Activated T-cell treated with anti-CD3 and anti-CD28 coated beads, Interleukin-2, amount 50 U/mL, for 72 hours (primary cell): ENCODE measurements around the gene CLDN6. TPM values are rescaled to one million over a fixed set of nuclear protein-coding genes. Genes with fewer than 3 reads are reported as not detected.
"Not testable (repeated sequence)": the region's sequence is repeated elsewhere in the genome, so short reads cannot be mapped to it uniquely, and the experiment has no call there.

ENCODE experiments used
- ATAC-seq, 2 donors: fragments of 150-1000 bp; cut with Tn5 transposase; replicated peaks in 1 of 2; 2 replicates each; pipeline ENCODE4 v1.10.0; 2021; ENCODE audit warnings: moderate library complexity in 2 of 2, mild to moderate bottlenecking in 1 of 2
- DNase-seq, 2 donors: peaks; one replicate each; pipeline ENCODE4 v3.0.0; 2021 to 2022; ENCODE audit warnings: mixed read lengths in 1 of 2
- H3K27ac Mint-ChIP-seq: one replicate; pipeline ENCODE4 v1.8.0; 2022; ENCODE audit warnings: mild to moderate bottlenecking, moderate library complexity, mixed read lengths
- H3K27me3 Mint-ChIP-seq: one replicate; pipeline ENCODE4 v1.8.0; 2022; ENCODE audit warnings: low read depth, mixed read lengths
- H3K36me3 Mint-ChIP-seq, 2 donors: one replicate each; pipeline ENCODE4 v1.8.0; 2022; ENCODE audit warnings: mixed read lengths in 2 of 2, mild to moderate bottlenecking in 1 of 2; ENCODE audit not compliant: insufficient read depth in 2 of 2
- H3K4me1 Mint-ChIP-seq: one replicate; pipeline ENCODE4 v1.8.0; 2022; ENCODE audit warnings: low read depth, mixed read lengths
- H3K4me3 Mint-ChIP-seq, 2 donors: one replicate each; pipeline ENCODE4 v1.8.0; 2022; ENCODE audit warnings: mild to moderate bottlenecking in 2 of 2, mixed read lengths in 2 of 2, moderate library complexity in 2 of 2
- H3K9me3 Mint-ChIP-seq, 2 donors: one replicate each; pipeline ENCODE4 v1.8.0; 2022; ENCODE audit warnings: mixed read lengths in 2 of 2
- total RNA-seq, 2 donors: library from RNA; stranded (reverse); gene quantifications; one replicate each; pipeline ENCODE4 v1.2.3, GENCODE V29; 2022

Gene CLDN6
- total RNA-seq, 2 donors from 2014 or later: not detected

DNA sequence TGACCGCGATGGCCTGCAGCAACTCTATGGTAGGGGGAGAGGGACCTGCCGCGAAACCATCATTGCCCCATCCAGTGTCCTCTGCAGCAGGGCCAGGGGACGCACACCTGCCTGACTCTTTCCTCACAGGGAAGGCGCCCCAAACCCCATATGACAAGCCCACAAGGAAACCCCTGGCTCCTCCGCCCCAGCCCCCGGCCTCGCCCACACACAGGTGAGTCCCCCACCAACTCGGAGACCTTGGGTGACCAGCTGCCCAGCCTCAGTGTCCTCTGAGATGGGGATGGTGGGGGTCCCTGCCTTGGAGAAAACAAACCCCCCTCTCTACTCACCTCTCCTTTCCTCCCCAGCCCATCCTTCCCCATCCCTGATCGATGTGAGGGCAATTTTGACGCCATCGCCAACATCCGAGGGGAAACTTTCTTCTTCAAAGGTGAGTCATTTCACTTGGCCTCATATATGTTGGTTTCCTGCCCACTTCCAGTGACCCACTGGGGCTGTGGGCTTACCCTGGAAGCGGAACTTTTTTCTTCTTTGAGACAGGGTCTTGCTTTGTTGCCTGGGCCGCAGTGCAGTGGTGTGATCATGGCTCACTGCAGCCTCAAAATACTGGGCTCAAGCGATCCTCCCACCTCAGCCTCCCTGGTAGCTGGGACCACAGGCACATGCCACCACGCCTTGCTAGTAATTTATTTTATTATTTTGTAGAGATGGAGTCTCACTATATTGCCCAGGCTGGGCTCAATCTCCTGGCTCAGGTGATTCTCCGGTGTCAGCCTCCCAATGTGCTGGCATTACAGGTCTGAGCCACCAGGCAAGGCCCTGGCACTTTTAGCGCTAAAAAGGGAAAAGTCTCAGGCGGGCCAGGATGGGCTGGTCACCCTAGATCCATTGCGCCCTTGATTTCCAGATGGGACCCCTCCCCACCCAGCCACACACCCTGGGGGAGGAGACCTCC, 39.5 kb upstream of the CLDN6 start:
- Mint-ChIP-seq H3K36me3 (peaks cover 7 to 10% of the 10 kb centered on the region in 2 donors), H3K4me1 (peaks cover 70% of the 10 kb centered on the region), H3K27ac (peak overlapping the region; percentile 43), H3K9me3 (no peaks in the 10 kb centered on the region), H3K4me3 (peak overlapping the region; percentile 91 to 97), H3K27me3 (no peaks in the 10 kb centered on the region)
- no peak for DNase-seq
- ATAC-seq: no peak

DNA sequence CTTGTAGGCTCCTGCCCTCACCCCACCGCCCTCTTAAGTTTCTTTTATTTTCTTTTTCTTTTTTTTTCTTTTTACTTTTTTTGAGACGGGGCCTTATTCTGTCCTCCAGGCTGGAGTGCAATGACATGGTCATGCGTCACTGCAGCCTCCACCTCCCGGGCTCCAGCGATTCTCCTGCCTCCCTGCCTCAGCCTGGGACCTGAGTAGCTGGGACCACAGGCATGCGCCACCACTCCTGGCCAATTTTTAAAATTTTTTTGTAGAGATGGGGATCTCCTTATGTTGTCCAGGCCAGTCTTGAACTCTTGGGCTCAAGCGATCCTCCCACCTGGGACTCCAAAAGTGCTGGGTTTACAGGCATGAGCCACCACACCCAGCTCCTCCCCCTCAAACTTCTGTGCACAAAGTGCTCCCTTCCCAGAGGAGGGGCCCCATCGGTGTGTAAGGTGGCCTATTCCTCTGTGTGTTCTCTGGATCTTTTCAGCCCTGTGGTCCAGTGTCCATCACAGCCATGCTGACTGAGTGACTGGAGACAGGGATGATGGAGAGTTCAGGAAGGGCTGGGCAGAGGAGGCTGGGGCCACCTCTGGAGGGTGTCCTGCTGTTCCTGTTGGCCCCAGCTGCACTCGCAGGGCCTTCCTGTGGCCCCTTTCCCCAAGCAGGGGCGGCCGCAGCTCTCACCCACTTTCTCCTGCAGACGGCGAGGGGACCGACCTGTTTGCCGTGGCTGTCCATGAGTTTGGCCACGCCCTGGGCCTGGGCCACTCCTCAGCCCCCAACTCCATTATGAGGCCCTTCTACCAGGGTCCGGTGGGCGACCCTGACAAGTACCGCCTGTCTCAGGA, 38.6 kb upstream of the CLDN6 start:
- peaks cover 70% of the 10 kb centered on the region for H3K4me1 Mint-ChIP-seq
- no peak for DNase-seq
- no peak for ATAC-seq
- H3K4me3 Mint-ChIP-seq: peak overlapping the region; percentile 91 to 97
- H3K27me3 Mint-ChIP-seq: no peaks in the 10 kb centered on the region
- H3K27ac Mint-ChIP-seq: peak overlapping the region; percentile 63
- peaks cover 7 to 12% of the 10 kb centered on the region in 2 donors for H3K36me3 Mint-ChIP-seq
- no peaks in the 10 kb centered on the region for H3K9me3 Mint-ChIP-seq

DNA sequence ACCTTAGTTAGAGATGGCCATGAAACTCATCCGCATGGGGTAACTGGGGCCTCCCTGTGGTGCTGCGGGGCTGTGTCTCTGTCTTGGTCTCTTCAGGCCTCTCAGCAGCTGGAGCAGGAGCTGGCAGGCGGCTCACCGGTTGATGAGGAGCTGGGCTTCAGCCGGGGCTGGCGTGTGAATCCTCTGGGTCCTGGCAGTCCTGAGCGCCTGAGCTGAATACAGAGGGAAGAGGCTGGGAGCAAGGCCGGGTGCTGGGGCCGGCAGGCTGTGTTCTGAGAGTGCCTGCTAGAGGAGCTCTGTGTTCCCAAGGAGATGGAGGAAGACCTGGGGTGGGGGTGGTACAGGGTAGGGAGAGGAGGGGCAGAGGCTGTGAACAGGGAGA, 37.7 kb upstream of the CLDN6 start:
- Mint-ChIP-seq H3K4me3 (peak overlapping the region; percentile 52 to 53), H3K36me3 (peaks cover 9 to 12% of the 10 kb centered on the region in 2 donors), H3K4me1 (peaks cover 77% of the 10 kb centered on the region), H3K27ac (peak overlapping the region; percentile 47)
- ATAC-seq, DNase-seq, H3K27me3 Mint-ChIP-seq, H3K9me3 Mint-ChIP-seq: not testable (repeated sequence)

DNA sequence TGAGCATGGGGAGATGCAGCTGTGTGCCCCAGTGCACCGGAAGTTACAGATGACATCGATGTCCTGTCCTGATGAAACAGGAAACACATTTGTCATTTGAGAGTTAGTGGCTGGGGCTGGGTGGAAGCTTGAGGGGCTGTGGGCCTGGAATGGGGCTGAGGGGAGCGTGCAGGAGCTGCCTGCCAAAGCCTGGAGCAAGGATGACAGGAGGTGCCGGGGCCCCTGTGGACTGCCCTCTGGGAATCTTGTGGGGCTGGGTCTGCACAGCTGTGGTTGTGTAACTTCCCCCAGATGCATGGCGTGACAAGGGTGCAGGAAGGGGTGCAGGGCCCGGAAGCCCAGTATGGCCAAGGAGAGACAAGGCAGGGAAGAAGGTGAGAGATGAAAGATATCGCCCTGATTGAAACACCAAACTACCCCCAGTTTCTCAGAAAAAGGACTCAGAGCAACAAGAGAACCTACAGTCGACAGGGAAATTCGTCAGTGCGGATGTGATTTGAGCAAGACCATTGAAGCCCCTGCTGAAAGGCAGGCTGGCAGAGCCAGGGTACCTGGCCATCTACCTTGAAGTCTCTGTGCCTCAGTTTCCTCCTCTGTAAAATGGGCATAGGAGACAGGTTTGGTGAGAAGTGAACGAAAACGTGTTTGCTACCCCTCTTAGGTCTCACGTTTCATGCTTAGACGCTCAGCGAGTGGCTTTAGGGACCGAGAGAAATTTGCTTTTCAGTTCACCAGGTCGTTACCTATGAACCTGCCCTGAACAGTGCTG, 37.2 kb upstream of the CLDN6 start:
- no peak for DNase-seq
- Mint-ChIP-seq H3K36me3 (peaks cover 9 to 12% of the 10 kb centered on the region in 2 donors), H3K4me3 (peak overlapping the region; percentile 52 to 53), H3K4me1 (peaks cover 77% of the 10 kb centered on the region), H3K9me3 (no peaks in the 10 kb centered on the region), H3K27ac (peak overlapping the region; percentile 47), H3K27me3 (no peaks in the 10 kb centered on the region)
- ATAC-seq: no peak

DNA sequence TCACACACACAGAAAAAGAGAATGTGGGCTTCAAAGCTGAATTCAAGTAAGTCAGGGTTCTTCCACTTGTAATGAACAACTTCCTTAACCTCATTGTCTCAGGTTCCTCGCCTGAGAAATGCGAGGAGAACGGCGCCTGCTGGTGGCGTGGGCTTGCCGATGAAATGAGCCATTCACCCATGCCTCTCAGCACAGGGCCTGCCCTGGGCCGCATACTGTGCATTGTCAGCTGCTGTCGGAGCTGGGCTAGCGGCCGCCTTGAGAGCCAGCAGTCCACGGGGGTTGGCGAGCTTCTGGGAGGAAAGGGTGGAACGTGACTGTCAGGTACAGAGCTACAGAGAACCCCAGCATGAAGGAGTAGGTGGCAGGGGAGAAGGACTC, 35.3 kb upstream of the CLDN6 start:
- ATAC-seq: peak; percentile 31 to 62
- not testable (repeated sequence) for H3K4me3 Mint-ChIP-seq, H3K9me3 Mint-ChIP-seq, H3K27ac Mint-ChIP-seq, DNase-seq, H3K36me3 Mint-ChIP-seq, H3K27me3 Mint-ChIP-seq
- peaks cover 78% of the 10 kb centered on the region for H3K4me1 Mint-ChIP-seq

DNA sequence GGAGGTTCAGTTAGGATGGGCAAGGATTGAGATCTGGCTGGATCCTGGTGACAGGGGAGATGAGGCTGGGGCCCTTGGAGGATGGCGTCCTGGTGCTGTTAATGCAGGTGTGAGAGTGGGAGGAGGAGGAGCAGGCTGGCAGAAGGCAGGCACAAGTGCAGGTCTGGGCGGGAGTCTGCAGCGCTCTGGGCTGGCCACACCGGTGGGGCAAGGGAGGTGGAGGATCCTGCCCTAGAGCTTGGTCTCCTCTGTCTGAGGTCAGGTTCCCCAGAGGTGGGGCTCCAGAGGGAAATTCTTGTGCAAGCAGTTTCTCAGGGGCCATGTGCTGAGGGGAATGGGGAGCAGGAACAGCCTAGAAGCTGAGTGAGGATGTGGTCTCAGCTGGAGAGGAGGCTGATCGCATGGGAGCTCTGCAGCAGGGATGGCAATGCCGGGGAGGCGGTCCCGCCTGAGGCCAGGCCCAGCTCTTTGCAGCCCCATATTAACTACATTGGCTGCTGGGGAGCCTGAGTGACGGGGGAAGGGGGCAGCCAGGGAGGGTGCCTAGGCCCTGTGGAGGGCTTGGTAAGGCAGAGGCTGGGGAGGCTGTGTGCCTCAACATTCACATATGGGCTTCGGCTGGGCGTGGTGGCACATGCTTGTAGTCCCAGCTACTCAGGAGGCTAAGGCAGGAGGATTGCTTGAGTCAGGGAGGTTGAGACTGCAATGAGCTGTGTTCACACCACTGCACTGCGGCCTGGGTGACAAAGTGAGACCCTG, 34.8 kb upstream of the CLDN6 start:
- H3K27me3 Mint-ChIP-seq, DNase-seq, H3K27ac Mint-ChIP-seq, H3K36me3 Mint-ChIP-seq, H3K9me3 Mint-ChIP-seq, H3K4me3 Mint-ChIP-seq: not testable (repeated sequence)
- peaks cover 82% of the 10 kb centered on the region for H3K4me1 Mint-ChIP-seq
- peak; percentile 63 to 81 for ATAC-seq

DNA sequence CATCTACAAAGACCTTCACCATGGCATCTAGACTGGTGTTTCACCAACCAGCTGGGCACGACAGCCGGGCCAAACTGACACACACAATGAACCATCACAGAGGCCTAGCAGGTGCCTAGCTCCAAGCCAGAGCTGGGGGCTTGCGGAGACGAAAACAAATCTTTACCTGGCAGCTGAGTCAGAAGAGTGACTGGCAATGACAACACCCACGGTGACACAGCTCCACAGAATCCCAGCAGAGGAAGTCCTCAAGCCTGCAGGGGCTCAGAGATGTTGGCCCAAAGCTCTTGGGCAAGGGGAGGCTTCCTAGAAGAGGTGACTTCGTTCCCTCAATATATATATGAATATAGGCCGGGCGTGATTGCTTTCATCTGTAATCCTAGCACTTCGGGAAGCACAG, 33.5 kb upstream of the CLDN6 start:
- peak; percentile 22 to 32 for ATAC-seq
- Mint-ChIP-seq H3K27ac (no peak overlapping the region), H3K27me3 (peaks cover 12% of the 10 kb centered on the region), H3K4me1 (peaks cover 69% of the 10 kb centered on the region), H3K9me3 (no peaks in the 10 kb centered on the region), H3K36me3 (peaks cover 8 to 10% of the 10 kb centered on the region in 2 donors), H3K4me3 (no peak overlapping the region)
- DNase-seq: no peak

DNA sequence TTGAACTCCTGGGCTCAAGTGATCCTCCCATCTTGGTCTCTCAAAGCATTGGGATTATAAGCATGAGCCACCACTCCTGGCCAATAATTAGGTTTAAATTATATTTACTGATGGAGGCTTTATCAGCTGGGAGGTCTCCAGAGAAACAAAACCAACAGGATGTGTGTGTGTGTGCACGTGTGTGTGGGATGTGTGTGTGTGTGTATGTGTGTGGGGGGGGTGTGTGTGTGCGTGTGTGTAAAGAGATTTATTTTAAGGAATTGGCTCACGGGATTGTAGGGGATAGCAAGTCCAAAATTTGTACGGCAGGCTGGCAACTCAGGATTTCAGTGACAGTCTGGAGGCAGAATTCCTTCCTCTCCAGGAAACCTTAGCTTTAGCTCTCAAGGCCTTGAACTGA, 33.0 kb upstream of the CLDN6 start:
- H3K36me3 Mint-ChIP-seq: peaks cover 8 to 10% of the 10 kb centered on the region in 2 donors
- no peak overlapping the region for H3K27ac Mint-ChIP-seq
- DNase-seq (no peak), ATAC-seq (no peak)
- H3K9me3 Mint-ChIP-seq: no peaks in the 10 kb centered on the region
- peaks cover 12% of the 10 kb centered on the region for H3K27me3 Mint-ChIP-seq
- no peak overlapping the region for H3K4me3 Mint-ChIP-seq
- peaks cover 65% of the 10 kb centered on the region for H3K4me1 Mint-ChIP-seq

DNA sequence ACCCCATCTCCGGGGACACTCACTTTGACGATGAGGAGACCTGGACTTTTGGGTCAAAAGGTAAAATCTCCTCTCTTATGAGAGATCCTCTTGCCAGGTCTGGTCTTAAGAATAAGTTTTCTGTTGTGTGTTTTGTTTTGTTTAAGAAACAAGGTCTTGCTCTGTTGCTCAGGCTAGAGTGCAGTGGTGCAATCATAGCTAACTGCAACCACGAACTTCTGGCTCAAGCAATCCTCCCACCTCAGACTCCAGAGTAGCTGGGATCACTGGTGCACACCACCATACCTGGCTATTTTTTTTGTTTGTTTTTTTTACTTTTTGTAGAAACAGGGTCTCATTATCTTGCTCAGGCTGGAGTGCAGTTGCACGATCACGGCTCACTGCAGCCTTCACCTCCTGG, 32.5 kb upstream of the CLDN6 start:
- ATAC-seq (no peak), DNase-seq (no peak)
- Mint-ChIP-seq H3K27me3 (peaks cover 13% of the 10 kb centered on the region), H3K36me3 (peaks cover 8 to 10% of the 10 kb centered on the region in 2 donors), H3K9me3 (no peaks in the 10 kb centered on the region), H3K27ac (no peak overlapping the region), H3K4me3 (no peak overlapping the region), H3K4me1 (peaks cover 60% of the 10 kb centered on the region)

DNA sequence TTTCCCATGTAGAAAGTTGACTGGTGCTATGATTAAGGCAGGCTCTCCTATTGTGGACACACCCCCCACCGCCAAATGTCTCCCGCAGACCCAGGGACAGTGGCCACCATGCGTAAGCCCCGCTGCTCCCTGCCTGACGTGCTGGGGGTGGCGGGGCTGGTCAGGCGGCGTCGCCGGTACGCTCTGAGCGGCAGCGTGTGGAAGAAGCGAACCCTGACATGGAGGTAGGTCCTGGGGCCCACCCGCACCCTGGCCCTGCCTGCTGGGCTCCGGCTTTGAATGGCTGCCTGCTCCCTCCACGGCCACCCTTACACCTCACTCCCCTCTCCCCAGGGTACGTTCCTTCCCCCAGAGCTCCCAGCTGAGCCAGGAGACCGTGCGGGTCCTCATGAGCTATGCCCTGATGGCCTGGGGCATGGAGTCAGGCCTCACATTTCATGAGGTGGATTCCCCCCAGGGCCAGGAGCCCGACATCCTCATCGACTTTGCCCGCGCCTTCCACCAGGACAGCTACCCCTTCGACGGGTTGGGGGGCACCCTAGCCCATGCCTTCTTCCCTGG, 32.0 kb upstream of the CLDN6 start:
- no peak overlapping the region for H3K4me3 Mint-ChIP-seq
- H3K4me1 Mint-ChIP-seq: peaks cover 60% of the 10 kb centered on the region
- H3K9me3 Mint-ChIP-seq: no peaks in the 10 kb centered on the region
- ATAC-seq: no peak
- peaks cover 7 to 8% of the 10 kb centered on the region in 2 donors for H3K36me3 Mint-ChIP-seq
- no peak overlapping the region for H3K27ac Mint-ChIP-seq
- H3K27me3 Mint-ChIP-seq: peaks cover 18% of the 10 kb centered on the region
- no peak for DNase-seq

DNA sequence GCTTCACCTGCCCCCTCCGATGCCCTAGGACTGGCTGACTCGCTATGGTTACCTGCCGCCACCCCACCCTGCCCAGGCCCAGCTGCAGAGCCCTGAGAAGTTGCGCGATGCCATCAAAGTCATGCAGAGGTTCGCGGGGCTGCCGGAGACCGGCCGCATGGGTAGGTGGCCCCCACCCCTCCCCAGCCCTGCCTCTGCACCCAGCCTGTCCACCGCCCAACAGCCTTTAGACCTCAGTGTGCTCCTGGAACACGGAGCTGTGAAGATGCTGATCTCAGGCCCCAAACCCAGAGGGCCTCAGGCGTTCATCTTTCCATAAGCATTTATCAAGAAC, 29.4 kb upstream of the CLDN6 start:
- ATAC-seq (no peak), DNase-seq (no peak)
- H3K27ac Mint-ChIP-seq: no peak overlapping the region
- peaks cover 43% of the 10 kb centered on the region for H3K27me3 Mint-ChIP-seq
- peaks cover 2% of the 10 kb centered on the region in 2 donors for H3K36me3 Mint-ChIP-seq
- H3K4me3 Mint-ChIP-seq: peak overlapping the region in 1 of 2 donors; percentile 46
- no peaks in the 10 kb centered on the region for H3K9me3 Mint-ChIP-seq
- H3K4me1 Mint-ChIP-seq: peaks cover 43% of the 10 kb centered on the region
